Left lung (tissue), 10 donors: ENCODE data around the gene FANCM. TPM values are rescaled to one million over a fixed set of nuclear protein-coding genes. Genes with fewer than 3 reads are reported as not detected.

Source experiments
- ATAC-seq: fragments of 200-7000 bp; cut with Tn5 transposase; one replicate; pipeline ENCODE4 v1.9.1; 2020; ENCODE audit warnings: moderate library complexity
- DNase-seq, 4 donors: peaks; one replicate each; pipeline ENCODE4 v3.0.0-alpha.2; 2013 to 2020
- H3K27ac ChIP-seq, 2 donors: fragments of 200-600 bp; sonication (generic) in 1 of 2; one replicate each; pipeline versions ENCODE4 v1.5.0 to v1.8.0; 2020 to 2021
- H3K27me3 ChIP-seq, 2 donors: fragments of 200-600 bp; sonication (generic) in 1 of 2; one replicate each; pipeline versions ENCODE4 v1.5.0 to v1.8.0; 2020 to 2021
- H3K36me3 ChIP-seq, 2 donors: fragments of 200-600 bp; sonication (generic) in 1 of 2; one replicate each; pipeline versions ENCODE4 v1.5.0 to v1.8.0; 2020 to 2021
- H3K4me1 ChIP-seq, 2 donors: fragments of 200-600 bp; one replicate each; pipeline ENCODE4 v1.8.0; 2021
- H3K4me3 ChIP-seq, 2 donors: fragments of 200-600 bp; sonication (generic) in 1 of 2; one replicate each; pipeline versions ENCODE4 v1.5.0 to v1.8.0; 2020 to 2021; ENCODE audit warnings: mild to moderate bottlenecking in 1 of 2
- H3K9me3 ChIP-seq, 2 donors: fragments of 200-600 bp; sonication (generic) in 1 of 2; one replicate each; pipeline versions ENCODE4 v1.5.0 to v1.8.0; 2020 to 2021
- CTCF ChIP-seq, 2 donors: fragments of 200-600 bp; sonication (generic) in 1 of 2; IDR thresholded peaks; one replicate each; pipeline versions ENCODE4 v1.5.0 to v1.8.0; 2021; ENCODE audit warnings: antibody characterized with exemption in 2 of 2
- intact Hi-C, 2 donors: fragments of 100-400 bp; cut with DNase I; formaldehyde crosslinking; loops; one replicate each; pipeline versions ENCODE4 v1.11.2 to v1.14.2; 2022
- polyA plus RNA-seq, 6 donors: library from polyadenylated mRNA; unstranded; fragments of 120-200 nt; gene quantifications; one replicate each; pipeline ENCODE4 v1.2.1, GENCODE V29; 2013; ENCODE audit not compliant: insufficient read length in 6 of 6
- total RNA-seq, 2 donors: library from RNA; stranded (reverse); fragmentation: NEBNext Ultra II Directional; extraction: Animal tissue kit (Norgen Biotek cat#: 25700); gene quantifications; one replicate each; pipeline ENCODE4 v1.2.1, GENCODE V29; 2021
- donor health status: DM: no; HTN: yes; CAD: no.
- donor health status: DM: no; HTN: no; CAD: no.

The FANCM gene
- total and polyA plus RNA-seq, 8 donors, result 6.0 to 19.1 (median 14.5) TPM

GRCh38 chr14:45128963-45129629 is 6.6 kb upstream of the FANCM start:
- Histone ChIP-seq H3K27me3 (no peaks in the 10 kb centered on the region), H3K9me3 (no peaks in the 10 kb centered on the region), H3K4me1 (peaks cover 0 to 7% of the 10 kb centered on the region in 2 donors), H3K27ac (no peak overlapping the region), H3K36me3 (peaks cover 0 to 54% of the 10 kb centered on the region in 2 donors), H3K4me3 (no peak overlapping the region)
- intact Hi-C loops, result no loop called here
- no peak for TF ChIP-seq CTCF (IDR thresholded peaks at IDR 0.05)
- ATAC-seq, result no peak
- no peak for DNase-seq

DNA sequence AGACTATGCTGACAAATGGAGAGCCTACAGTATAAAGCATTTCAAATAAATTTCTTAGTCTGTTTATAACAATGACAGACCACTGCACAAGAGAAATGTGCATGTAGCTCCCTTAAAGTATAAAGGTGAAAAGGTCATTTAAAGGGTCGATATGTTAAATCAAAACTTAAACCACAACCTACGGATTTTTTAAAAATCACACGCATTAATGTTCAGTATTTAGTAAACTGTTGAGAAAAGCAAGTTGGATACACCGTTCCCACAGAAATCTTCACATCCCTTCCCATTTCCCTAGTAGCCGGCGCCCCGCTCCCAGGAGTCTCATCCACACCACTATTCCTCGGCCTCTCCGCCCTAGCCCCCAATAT is 2.1 kb upstream of the FANCM start:
- Histone ChIP-seq H3K4me3 (peak overlapping the region; percentile 66 to 71), H3K4me1 (peaks cover 10 to 27% of the 10 kb centered on the region in 2 donors), H3K27me3 (no peaks in the 10 kb centered on the region), H3K9me3 (no peaks in the 10 kb centered on the region), H3K27ac (peak overlapping the region; percentile 93 to 95), H3K36me3 (peaks cover 0 to 10% of the 10 kb centered on the region in 2 donors)
- TF ChIP-seq CTCF (IDR thresholded peaks at IDR 0.05), result no peak
- intact Hi-C loops, result no loop called here
- ATAC-seq (peak; percentile 12), DNase-seq (no peak)

- intact Hi-C loops, result no loop called here
- H3K4me1 ChIP-seq, result peaks cover 10 to 27% of the 10 kb centered on the region in 2 donors
- DNase-seq, result peak; percentile 96 to 98 (median 98)
Measured at GRCh38 chr14:45134051-45134958, 1.4 kb upstream of the FANCM start, which contains the start of gene FKBP3. TSS of gene FKBP3 (minus strand) at chr14:45134481. CDS start at chr14:45134456, 25 bp downstream.

DNA sequence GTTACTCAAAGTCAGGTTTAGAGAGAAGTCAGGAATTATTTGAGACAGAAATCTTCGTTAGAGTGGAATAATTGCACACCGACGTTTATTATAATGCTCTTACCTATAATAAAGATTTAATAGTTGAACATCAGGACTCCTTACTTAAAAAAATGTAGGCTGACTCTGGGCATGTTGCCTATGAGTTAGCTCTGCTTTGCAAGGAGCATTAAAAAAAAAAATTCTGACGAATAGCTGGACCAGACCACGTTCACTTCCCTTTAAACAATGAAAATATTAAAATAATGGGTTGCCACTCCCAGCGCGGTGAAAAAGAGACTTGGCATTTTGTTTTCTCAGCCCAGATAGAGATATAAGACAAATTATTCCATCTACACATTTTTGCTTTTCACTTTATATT is 574 bp upstream of the FANCM start:
- H3K27me3 ChIP-seq, result no peaks in the 10 kb centered on the region
- H3K4me3 ChIP-seq, result peak overlapping the region; percentile 66 to 71
- H3K4me1 ChIP-seq, result peaks cover 10 to 27% of the 10 kb centered on the region in 2 donors
- no peak for TF ChIP-seq CTCF (IDR thresholded peaks at IDR 0.05)
- H3K9me3 ChIP-seq, result no peaks in the 10 kb centered on the region
- H3K36me3 ChIP-seq, result no peaks in the 10 kb centered on the region
- peak in 1 of 4 donors; percentile 47 for DNase-seq
- peak overlapping the region; percentile 93 to 95 for H3K27ac ChIP-seq
- intact Hi-C loops, result no loop called here
- ATAC-seq, result no peak

More at GRCh38 chr14:45134051-45134958, 1.4 kb upstream of the FANCM start, which contains the start of gene FKBP3:
- no peak for TF ChIP-seq CTCF (IDR thresholded peaks at IDR 0.05)
- no peaks in the 10 kb centered on the region for H3K27me3 ChIP-seq
- H3K4me3 ChIP-seq, result peak within 1 kb of the TSS; percentile 66 to 71
- H3K9me3 ChIP-seq, result no peaks in the 10 kb centered on the region
- ATAC-seq, result peak; percentile 97
- H3K36me3 ChIP-seq, result peaks cover 0 to 4% of the 10 kb centered on the region in 2 donors
- peak within 1 kb of the TSS; percentile 93 to 95 for H3K27ac ChIP-seq

DNA sequence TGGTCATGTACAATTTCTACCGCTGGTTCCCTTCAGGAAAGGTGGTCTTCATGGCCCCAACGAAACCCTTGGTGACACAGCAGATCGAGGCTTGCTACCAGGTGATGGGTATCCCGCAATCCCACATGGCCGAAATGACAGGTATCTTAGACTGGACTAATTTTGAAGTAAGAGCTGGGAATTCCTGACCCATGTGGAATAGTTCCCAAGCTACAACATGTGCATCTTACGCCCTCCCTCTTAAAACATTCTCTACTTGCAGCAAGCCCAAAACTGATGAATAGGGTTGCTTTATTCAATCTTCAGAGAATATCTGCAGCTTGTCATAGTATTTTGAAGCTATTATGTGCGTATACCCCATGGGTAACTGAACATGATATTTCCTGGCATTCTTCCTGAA is 669 bp downstream of the FANCM start:
- Histone ChIP-seq H3K27ac (peak overlapping the region in 1 of 2 donors; percentile 95), H3K4me1 (peaks cover 10 to 27% of the 10 kb centered on the region in 2 donors), H3K9me3 (no peaks in the 10 kb centered on the region), H3K27me3 (no peaks in the 10 kb centered on the region), H3K4me3 (peak overlapping the region; percentile 60 to 71), H3K36me3 (no peaks in the 10 kb centered on the region)
- intact Hi-C loops, result no loop called here
- ATAC-seq (no peak), DNase-seq (no peak)
- TF ChIP-seq CTCF (IDR thresholded peaks at IDR 0.05), result no peak
